Tibial nerve (tissue), 4 donors: Measurements from ENCODE around the gene CCDC43. TPM values are rescaled to one million over a fixed set of nuclear protein-coding genes. Genes with fewer than 3 reads are reported as not detected.

Experiments
- DNase-seq, 2 donors: peaks; one replicate each; pipeline ENCODE4 v3.0.0-alpha.2; 2019; ENCODE audit warnings: low spot score in 2 of 2
- H3K27ac ChIP-seq, 4 donors: fragments of 200-600 bp; sonication (generic) in 3 of 4; one replicate each; pipeline ENCODE4 v1.5.1; 2017 to 2019; ENCODE audit warnings: mild to moderate bottlenecking in 1 of 4
- H3K27me3 ChIP-seq, 2 donors: fragments of 200-600 bp; sonication (generic) in 1 of 2; one replicate each; pipeline versions ENCODE4 v1.5.1 to v1.6.0; 2017 to 2019
- H3K36me3 ChIP-seq, 3 donors: fragments of 200-600 bp; sonication (generic); one replicate each; pipeline ENCODE4 v1.5.1; 2018 to 2019
- H3K4me1 ChIP-seq, 4 donors: fragments of 200-600 bp; sonication (generic) in 3 of 4; one replicate each; pipeline ENCODE4 v1.5.1; 2017 to 2019
- H3K4me3 ChIP-seq, 4 donors: fragments of 200-600 bp; sonication (generic) in 3 of 4; one replicate each; pipeline ENCODE4 v1.5.1; 2017 to 2019; ENCODE audit warnings: mild to moderate bottlenecking in 1 of 4, moderate library complexity in 1 of 4
- H3K9me3 ChIP-seq, 4 donors: fragments of 200-600 bp; sonication (generic) in 3 of 4; one replicate each; pipeline ENCODE4 v1.5.1; 2017 to 2019
- CTCF ChIP-seq, 5 experiments: fragments of 200-600 bp in 3 of 5; fragments of 450-650 bp in 2 of 5; sonication (generic) in 3 of 5; IDR thresholded peaks; one replicate each; pipeline ENCODE4 v1.5.1; 2016 to 2019; ENCODE audit warnings: antibody characterized with exemption in 5 of 5, mild to moderate bottlenecking in 3 of 5, moderate library complexity in 2 of 5
- EP300 ChIP-seq, 2 donors: sonication (generic); formaldehyde crosslinking; IDR thresholded peaks; one replicate each; pipeline ENCODE4 v1.6.1; 2017; ENCODE audit warnings: antibody characterized with exemption in 2 of 2, mild to moderate bottlenecking in 1 of 2
- POLR2A ChIP-seq, 2 donors: fragments of 450-650 bp; IDR thresholded peaks; one replicate each; pipeline ENCODE4 v1.6.1; 2017; ENCODE audit warnings: antibody characterized with exemption in 2 of 2, mild to moderate bottlenecking in 2 of 2, moderate library complexity in 2 of 2
- WGBS, 2 donors: methylation state at CpG; one replicate each; pipeline ENCODE4 v1.1.5; 2018; 5-methylcytosine and 5-hydroxymethylcytosine counted together
- total RNA-seq, 4 donors: library from RNA; depleted of rRNA; stranded (reverse); fragments of >200 nt; gene quantifications; one replicate each; pipeline ENCODE4 v1.1.0, GENCODE V29; 2016

The CCDC43 gene
- total RNA-seq, 4 donors from 2014 or later = 11.1 to 20.1 (median 16.5) TPM

- H3K27ac ChIP-seq = no peak overlapping the region
- H3K36me3 ChIP-seq = no peaks in the 10 kb centered on the region
- H3K4me3 ChIP-seq = no peak overlapping the region
- H3K27me3 ChIP-seq = no peaks in the 10 kb centered on the region
- WGBS, 2 donors = 87 to 93% methylated on average over 1 of the region's 1 CpG
- DNase-seq = no peak
- TF ChIP-seq POLR2A (IDR thresholded peaks at IDR 0.05) (no peak), EP300 (IDR thresholded peaks at IDR 0.05) (no peak), CTCF (IDR thresholded peaks at IDR 0.05) (no peak)
- no peaks in the 10 kb centered on the region for H3K9me3 ChIP-seq
- H3K4me1 ChIP-seq = no peaks in the 10 kb centered on the region
Observed at GRCh38 chr17:44664867-44665266, 24.7 kb downstream of the CCDC43 start.

- Histone ChIP-seq H3K4me3 (no peak overlapping the region), H3K36me3 (no peaks in the 10 kb centered on the region), H3K9me3 (no peaks in the 10 kb centered on the region), H3K27me3 (peaks cover 0 to 6% of the 10 kb centered on the region in 2 donors), H3K27ac (no peak overlapping the region), H3K4me1 (no peaks in the 10 kb centered on the region)
- 74 to 77% methylated on average over 1 of the region's 1 CpG for WGBS, 2 donors
- no peak for TF ChIP-seq POLR2A (IDR thresholded peaks at IDR 0.05)
- no peak for TF ChIP-seq EP300 (IDR thresholded peaks at IDR 0.05)
- TF ChIP-seq CTCF (IDR thresholded peaks at IDR 0.05) = no peak
- DNase-seq = no peak
Observed at GRCh38 chr17:44663095-44663494, 26.5 kb downstream of the CCDC43 start.

- Histone ChIP-seq H3K27ac (no peak overlapping the region), H3K4me3 (no peak overlapping the region), H3K27me3 (peaks cover 0 to 16% of the 10 kb centered on the region in 2 donors), H3K9me3 (peaks cover 0 to 3% (median 0%) of the 10 kb centered on the region in 4 donors), H3K4me1 (peaks cover 0 to 3% (median 0%) of the 10 kb centered on the region in 4 donors), H3K36me3 (no peaks in the 10 kb centered on the region)
- WGBS, 2 donors = 82 to 91% methylated on average over 2 of the region's 2 CpGs
- DNase-seq = no peak
- TF ChIP-seq POLR2A (IDR thresholded peaks at IDR 0.05) (no peak), EP300 (IDR thresholded peaks at IDR 0.05) (no peak), CTCF (IDR thresholded peaks at IDR 0.05) (no peak)
Observed at GRCh38 chr17:44661835-44662234, 27.7 kb downstream of the CCDC43 start.

- 19 to 25% methylated on average over 28 to 34 of the region's 57 CpGs for WGBS, 2 donors
- DNase-seq = no peak
- Histone ChIP-seq H3K36me3 (peaks cover 0 to 7% (median 0%) of the 10 kb centered on the region in 3 donors), H3K9me3 (peaks cover 0 to 23% (median 0%) of the 10 kb centered on the region in 4 donors), H3K27ac (no peak within 1 kb of the TSS), H3K4me1 (peaks cover 0 to 12% (median 0%) of the 10 kb centered on the region in 4 donors), H3K4me3 (peak within 1 kb of the TSS in 1 of 4 donors; percentile 31), H3K27me3 (peaks cover 0 to 51% of the 10 kb centered on the region in 2 donors)
- TF ChIP-seq CTCF (IDR thresholded peaks at IDR 0.05) (no peak), POLR2A (IDR thresholded peaks at IDR 0.05) (no peak), EP300 (IDR thresholded peaks at IDR 0.05) (no peak)
Observed at GRCh38 chr17:44655983-44656710, 33.4 kb downstream of the CCDC43 start, which contains the start of gene MEIOC. Gene MEIOC, plus strand, starts transcription at chr17:44656468. Its CDS starts 146 bp downstream, at chr17:44656614.

DNA sequence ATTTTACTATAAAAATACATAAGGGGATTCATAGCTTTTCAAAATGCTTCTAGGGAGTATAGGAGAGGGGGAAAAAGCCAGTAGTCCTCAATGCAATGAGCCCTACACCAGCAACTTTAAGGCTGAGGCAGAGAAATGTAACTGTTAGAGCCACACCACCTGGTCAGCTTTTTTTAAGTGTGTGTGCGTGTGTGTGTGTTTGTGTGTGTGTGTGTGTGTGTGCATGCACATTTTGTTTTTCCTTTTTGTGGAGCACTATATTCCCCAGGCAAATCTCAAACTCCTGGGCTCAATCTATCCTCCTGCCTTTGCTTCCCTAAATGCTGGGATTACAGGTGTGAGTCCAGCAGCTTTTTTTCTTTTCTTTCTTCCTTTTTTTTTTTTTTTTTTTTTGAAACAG is 35.6 kb downstream of the CCDC43 start:
- Histone ChIP-seq H3K27ac (no peak overlapping the region), H3K36me3 (peaks cover 0 to 7% (median 0%) of the 10 kb centered on the region in 3 donors), H3K27me3 (peaks cover 0 to 58% of the 10 kb centered on the region in 2 donors), H3K4me1 (peaks cover 0 to 12% (median 0%) of the 10 kb centered on the region in 4 donors), H3K4me3 (no peak overlapping the region), H3K9me3 (peaks cover 0 to 23% (median 0%) of the 10 kb centered on the region in 4 donors)
- DNase-seq = no peak
- WGBS, 2 donors = 70 to 80% methylated on average over 1 of the region's 1 CpG
- TF ChIP-seq POLR2A (IDR thresholded peaks at IDR 0.05) = no peak
- no peak for TF ChIP-seq EP300 (IDR thresholded peaks at IDR 0.05)
- TF ChIP-seq CTCF (IDR thresholded peaks at IDR 0.05) = no peak
